Immature natural killer cell (primary cell): ENCODE results near the gene ADORA2A. TPM values are rescaled to one million over a fixed set of nuclear protein-coding genes. Genes with fewer than 3 reads are reported as not detected.

Experiments
- DNase-seq, 3 donors: peaks; one replicate each; pipeline ENCODE4 v3.0.0; 2022; ENCODE audit warnings: mixed read lengths in 1 of 3
- H3K27ac Mint-ChIP-seq, 6 donors: one replicate each; pipeline ENCODE4 v1.8.0; 2020; ENCODE audit warnings: mixed read lengths in 6 of 6, mild to moderate bottlenecking in 5 of 6, inconsistent platforms in 4 of 6, moderate library complexity in 3 of 6
- H3K27me3 Mint-ChIP-seq, 3 donors: one replicate each; pipeline ENCODE4 v1.8.0; 2020 to 2021; ENCODE audit warnings: low read depth in 3 of 3, mild to moderate bottlenecking in 3 of 3, mixed read lengths in 3 of 3, moderate library complexity in 3 of 3, inconsistent platforms in 1 of 3
- H3K36me3 Mint-ChIP-seq, 3 donors: one replicate each; pipeline ENCODE4 v1.8.0; 2020; ENCODE audit warnings: mixed read lengths in 3 of 3, inconsistent platforms in 2 of 3, mild to moderate bottlenecking in 2 of 3
- H3K4me1 Mint-ChIP-seq, 2 donors: one replicate each; pipeline ENCODE4 v1.8.0; 2020; ENCODE audit warnings: inconsistent platforms in 2 of 2, mild to moderate bottlenecking in 2 of 2, mixed read lengths in 2 of 2, moderate library complexity in 1 of 2
- H3K4me3 Mint-ChIP-seq, 5 donors: one replicate each; pipeline ENCODE4 v1.8.0; 2020; ENCODE audit warnings: mild to moderate bottlenecking in 5 of 5, mixed read lengths in 5 of 5, inconsistent platforms in 3 of 5, moderate library complexity in 3 of 5
- H3K9me3 Mint-ChIP-seq, 6 donors: one replicate each; pipeline ENCODE4 v1.8.0; 2020; ENCODE audit warnings: mild to moderate bottlenecking in 6 of 6, mixed read lengths in 6 of 6, inconsistent platforms in 4 of 6, moderate library complexity in 3 of 6
- polyA plus RNA-seq, 3 donors: library from polyadenylated mRNA; unstranded; fragments of 300-500 nt; fragmentation: Illumina TruSeq; gene quantifications; one replicate each; pipeline ENCODE4 v1.2.3, GENCODE V29; 2021

ADORA2A gene
- polyA plus RNA-seq, 3 donors from 2014 or later: 4.6 to 6.8 (median 5.3) TPM

GRCh38 chr22:24465975-24466374 lies 38.6 kb downstream of the ADORA2A start:
- no peaks in the 10 kb centered on the region for H3K9me3 Mint-ChIP-seq
- no peak overlapping the region for H3K4me3 Mint-ChIP-seq
- no peak overlapping the region for H3K27ac Mint-ChIP-seq
- no peaks in the 10 kb centered on the region for H3K36me3 Mint-ChIP-seq
- H3K4me1 Mint-ChIP-seq: no peaks in the 10 kb centered on the region
- DNase-seq: no peak
- H3K27me3 Mint-ChIP-seq: peaks cover 0 to 3% (median 0%) of the 10 kb centered on the region in 3 donors

GRCh38 chr22:24466716-24467328 lies 39.4 kb downstream of the ADORA2A start:
- no peaks in the 10 kb centered on the region for H3K36me3 Mint-ChIP-seq
- DNase-seq: no peak
- H3K27me3 Mint-ChIP-seq: peaks cover 0 to 3% (median 3%) of the 10 kb centered on the region in 3 donors
- H3K9me3 Mint-ChIP-seq: no peaks in the 10 kb centered on the region
- no peak overlapping the region for H3K4me3 Mint-ChIP-seq
- no peaks in the 10 kb centered on the region for H3K4me1 Mint-ChIP-seq
- H3K27ac Mint-ChIP-seq: no peak overlapping the region

DNA sequence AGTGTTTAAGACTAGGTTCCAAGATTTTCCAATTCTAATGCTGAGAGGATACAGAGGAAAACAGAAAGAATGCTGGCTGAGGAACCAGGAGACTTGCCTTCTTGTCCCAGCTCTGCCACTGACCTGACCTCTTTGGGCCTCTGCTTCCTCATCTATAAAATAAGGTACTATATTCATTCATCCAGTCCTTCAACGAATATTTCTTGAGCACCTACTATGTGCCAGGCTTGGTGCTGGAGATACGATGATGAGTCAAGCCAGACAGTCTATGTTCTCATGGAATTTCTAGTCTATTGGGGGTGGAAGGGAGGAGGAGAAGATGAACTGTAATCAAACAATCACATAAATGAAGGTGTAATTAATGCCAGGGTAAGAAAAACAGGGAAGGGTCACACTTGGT lies 39.9 kb downstream of the ADORA2A start:
- Mint-ChIP-seq H3K4me3 (no peak overlapping the region), H3K27ac (no peak overlapping the region), H3K36me3 (no peaks in the 10 kb centered on the region), H3K9me3 (no peaks in the 10 kb centered on the region), H3K4me1 (no peaks in the 10 kb centered on the region), H3K27me3 (peaks cover 0 to 3% (median 3%) of the 10 kb centered on the region in 3 donors)
- no peak for DNase-seq

DNA sequence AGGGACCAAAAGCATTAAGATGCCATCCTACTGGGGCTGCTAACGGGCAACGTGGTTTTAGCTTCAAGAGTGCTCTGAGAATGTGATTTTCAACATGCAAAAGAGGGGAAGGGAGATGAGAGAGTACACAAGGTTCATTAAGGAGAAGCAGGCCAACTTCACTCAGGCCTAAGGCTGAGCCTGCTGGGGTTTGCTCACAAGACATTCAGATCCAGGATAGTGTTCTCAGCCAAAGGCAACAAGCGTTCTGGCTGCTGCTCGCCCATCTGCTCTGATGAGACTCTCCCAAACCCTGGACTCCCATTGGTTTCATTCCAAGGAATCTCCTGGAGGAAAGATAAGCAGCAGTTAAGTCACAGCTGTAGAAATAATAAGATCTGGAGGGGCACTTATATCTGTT lies 44.2 kb downstream of the ADORA2A start:
- H3K27me3 Mint-ChIP-seq: peaks cover 2 to 3% (median 3%) of the 10 kb centered on the region in 3 donors
- no peak overlapping the region for H3K27ac Mint-ChIP-seq
- no peaks in the 10 kb centered on the region for H3K9me3 Mint-ChIP-seq
- H3K36me3 Mint-ChIP-seq: no peaks in the 10 kb centered on the region
- no peak overlapping the region for H3K4me3 Mint-ChIP-seq
- H3K4me1 Mint-ChIP-seq: no peaks in the 10 kb centered on the region
- DNase-seq: no peak

- no peak overlapping the region for H3K27ac Mint-ChIP-seq
- no peak for DNase-seq
- no peaks in the 10 kb centered on the region for H3K4me1 Mint-ChIP-seq
- no peaks in the 10 kb centered on the region for H3K9me3 Mint-ChIP-seq
- no peaks in the 10 kb centered on the region for H3K36me3 Mint-ChIP-seq
- no peak overlapping the region for H3K4me3 Mint-ChIP-seq
- peaks cover 3 to 4% (median 3%) of the 10 kb centered on the region in 3 donors for H3K27me3 Mint-ChIP-seq
These were observed 45.9 kb downstream of the ADORA2A start for GRCh38 chr22:24473284-24473683.

DNA sequence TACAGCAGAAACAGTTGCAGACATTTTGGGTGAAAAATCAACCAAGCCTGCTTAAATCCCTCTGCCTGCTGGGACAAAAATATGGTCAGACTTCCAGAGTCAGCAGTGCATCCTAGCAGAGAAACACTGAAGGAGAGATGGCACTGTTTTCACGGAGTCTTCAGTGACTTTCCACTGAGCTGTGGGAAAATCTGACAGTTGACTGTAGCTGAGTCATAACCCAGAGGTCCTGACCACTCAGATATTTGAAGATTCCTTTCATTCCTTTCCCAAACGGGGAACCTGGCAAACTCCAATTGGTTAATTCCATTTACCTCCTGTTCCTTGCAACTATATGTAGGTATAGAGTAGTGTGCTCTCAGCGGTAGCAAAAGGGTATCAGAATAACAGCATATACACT lies 46.8 kb downstream of the ADORA2A start:
- no peak overlapping the region for H3K4me3 Mint-ChIP-seq
- H3K9me3 Mint-ChIP-seq: no peaks in the 10 kb centered on the region
- DNase-seq: no peak
- no peaks in the 10 kb centered on the region for H3K4me1 Mint-ChIP-seq
- no peak overlapping the region for H3K27ac Mint-ChIP-seq
- H3K36me3 Mint-ChIP-seq: no peaks in the 10 kb centered on the region
- peaks cover 3 to 4% (median 3%) of the 10 kb centered on the region in 3 donors for H3K27me3 Mint-ChIP-seq

DNA sequence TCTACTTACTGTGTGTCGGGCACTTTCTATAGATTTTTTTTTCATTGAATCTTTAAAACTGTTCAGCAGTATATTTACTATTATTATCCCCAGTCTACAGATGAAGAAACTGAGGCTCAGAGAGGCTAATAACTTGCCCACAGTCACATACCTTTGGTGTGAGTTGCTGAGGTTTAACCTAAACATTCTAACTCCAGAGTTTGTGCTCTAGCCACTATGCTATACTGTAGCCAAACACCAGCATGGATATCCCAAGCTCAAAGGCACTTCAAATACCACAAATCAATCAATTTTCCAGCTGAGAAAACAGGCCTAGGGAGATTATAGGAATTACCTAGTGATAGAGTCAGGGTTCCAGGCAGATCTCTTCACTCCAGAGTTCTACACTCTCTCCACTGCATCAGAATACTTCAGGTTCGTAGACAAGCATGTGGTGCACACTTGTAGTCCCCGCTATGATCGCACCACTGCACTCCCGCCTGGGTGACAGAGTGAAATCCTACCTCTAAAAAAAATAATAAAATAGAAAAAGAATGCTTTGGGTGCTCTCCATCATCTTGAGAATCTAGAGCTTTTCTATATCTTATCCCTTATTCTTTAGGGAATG lies 47.4 kb downstream of the ADORA2A start:
- Mint-ChIP-seq H3K4me3 (no peak overlapping the region), H3K36me3 (no peaks in the 10 kb centered on the region), H3K9me3 (no peaks in the 10 kb centered on the region), H3K4me1 (no peaks in the 10 kb centered on the region), H3K27ac (no peak overlapping the region), H3K27me3 (peaks cover 1 to 4% (median 3%) of the 10 kb centered on the region in 3 donors)
- DNase-seq: no peak

DNA sequence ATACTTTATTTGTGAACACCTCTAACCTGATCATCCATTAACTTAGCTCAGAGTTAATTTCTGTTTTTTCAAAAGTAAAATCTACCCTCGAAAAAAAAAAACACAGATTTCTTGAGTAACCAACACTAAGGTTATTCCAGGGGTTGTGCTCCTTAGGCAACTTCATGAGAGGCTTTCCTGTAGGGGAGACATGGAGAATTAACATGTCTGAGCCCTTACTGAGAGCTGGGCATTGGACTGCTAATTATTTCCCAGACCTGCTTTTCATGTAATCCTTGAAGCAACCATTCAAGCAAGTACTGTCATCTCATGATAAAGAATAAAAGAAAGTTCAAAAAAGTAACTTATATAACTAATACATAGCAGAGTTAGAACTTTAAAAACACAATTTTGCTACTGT lies 54.2 kb downstream of the ADORA2A start:
- no peaks in the 10 kb centered on the region for H3K36me3 Mint-ChIP-seq
- H3K27ac Mint-ChIP-seq: no peak overlapping the region
- DNase-seq: no peak
- peaks cover 0 to 2% (median 2%) of the 10 kb centered on the region in 3 donors for H3K27me3 Mint-ChIP-seq
- H3K9me3 Mint-ChIP-seq: no peaks in the 10 kb centered on the region
- no peak overlapping the region for H3K4me3 Mint-ChIP-seq
- no peaks in the 10 kb centered on the region for H3K4me1 Mint-ChIP-seq

DNA sequence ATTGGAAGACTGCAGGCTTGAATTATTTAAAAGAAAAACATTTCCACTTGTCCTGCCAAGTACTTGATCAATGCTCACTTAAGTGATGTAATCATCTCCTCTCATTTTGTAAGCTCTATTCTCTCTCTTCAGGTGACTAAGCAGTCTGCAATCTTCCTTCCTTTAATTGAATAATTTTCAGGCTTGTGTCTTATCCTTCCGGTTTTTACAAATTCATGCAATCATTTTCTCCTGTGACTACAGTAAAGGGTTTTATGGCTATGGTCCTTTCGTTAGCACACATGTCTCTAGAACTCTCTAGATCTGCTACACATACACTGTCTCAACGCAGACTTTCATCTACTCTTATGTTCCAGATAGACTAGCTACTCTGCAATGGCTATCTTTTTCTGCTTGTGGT lies 55.2 kb downstream of the ADORA2A start:
- Mint-ChIP-seq H3K4me3 (no peak overlapping the region), H3K27me3 (peaks cover 0 to 2% (median 0%) of the 10 kb centered on the region in 3 donors)

GRCh38 chr22:24482998-24483397 lies 55.6 kb downstream of the ADORA2A start:
- H3K4me1 Mint-ChIP-seq: no peaks in the 10 kb centered on the region
- H3K4me3 Mint-ChIP-seq: no peak overlapping the region
- peaks cover 0 to 2% (median 0%) of the 10 kb centered on the region in 3 donors for H3K27me3 Mint-ChIP-seq
- DNase-seq: no peak
- no peaks in the 10 kb centered on the region for H3K36me3 Mint-ChIP-seq
- no peak overlapping the region for H3K27ac Mint-ChIP-seq
- no peaks in the 10 kb centered on the region for H3K9me3 Mint-ChIP-seq

More for the DNA sequence above, 55.2 kb downstream of the ADORA2A start:
- Mint-ChIP-seq H3K27ac (no peak overlapping the region), H3K36me3 (no peaks in the 10 kb centered on the region), H3K4me1 (no peaks in the 10 kb centered on the region), H3K9me3 (no peaks in the 10 kb centered on the region)
- DNase-seq: no peak

DNA sequence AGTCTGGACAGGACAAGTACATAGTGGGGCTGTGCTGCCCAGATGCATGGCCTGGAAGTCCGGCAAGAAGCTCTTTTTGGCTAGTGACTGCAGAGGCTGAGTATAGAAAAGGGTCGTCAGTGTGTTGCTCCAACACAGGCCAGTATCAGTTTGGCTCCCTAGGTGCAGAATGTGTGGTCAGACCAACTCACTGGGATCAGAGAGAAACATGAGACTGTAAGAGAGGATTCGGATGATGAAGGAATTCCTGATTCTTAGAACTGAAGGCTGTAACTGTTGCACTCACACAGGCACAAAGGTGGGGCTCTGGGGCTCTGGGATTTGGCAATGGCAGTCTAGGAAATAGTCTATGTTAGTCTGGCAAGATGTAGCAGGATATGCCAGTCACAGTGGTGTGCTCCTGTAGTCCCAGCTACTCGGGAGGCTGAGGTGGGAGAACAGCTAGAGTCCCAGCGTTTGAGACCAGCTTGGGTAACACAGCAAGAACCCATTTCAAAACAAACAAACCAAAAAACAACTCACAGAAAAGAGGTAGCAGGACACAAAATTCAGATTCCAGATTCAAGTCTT lies 56.7 kb downstream of the ADORA2A start:
- Mint-ChIP-seq H3K4me3 (no peak overlapping the region), H3K36me3 (no peaks in the 10 kb centered on the region), H3K9me3 (no peaks in the 10 kb centered on the region), H3K4me1 (no peaks in the 10 kb centered on the region), H3K27me3 (peaks cover 0 to 2% (median 0%) of the 10 kb centered on the region in 3 donors), H3K27ac (no peak overlapping the region)
- no peak for DNase-seq

GRCh38 chr22:24485170-24485569 lies 57.8 kb downstream of the ADORA2A start:
- no peaks in the 10 kb centered on the region for H3K36me3 Mint-ChIP-seq
- no peak for DNase-seq

GRCh38 chr22:24485608-24486007 lies 58.2 kb downstream of the ADORA2A start:
- Mint-ChIP-seq H3K36me3 (no peaks in the 10 kb centered on the region), H3K4me1 (no peaks in the 10 kb centered on the region), H3K9me3 (no peaks in the 10 kb centered on the region), H3K27ac (no peak overlapping the region), H3K4me3 (no peak overlapping the region), H3K27me3 (peaks cover 0 to 4% (median 3%) of the 10 kb centered on the region in 3 donors)
- peak in 1 of 3 donors; percentile 3 for DNase-seq

More at GRCh38 chr22:24485170-24485569, 57.8 kb downstream of the ADORA2A start:
- Mint-ChIP-seq H3K4me3 (no peak overlapping the region), H3K27me3 (peaks cover 0 to 4% (median 0%) of the 10 kb centered on the region in 3 donors), H3K9me3 (no peaks in the 10 kb centered on the region), H3K4me1 (no peaks in the 10 kb centered on the region), H3K27ac (no peak overlapping the region)

GRCh38 chr22:24486501-24486921 lies 59.1 kb downstream of the ADORA2A start:
- H3K27me3 Mint-ChIP-seq: peaks cover 0 to 4% (median 3%) of the 10 kb centered on the region in 3 donors
- no peaks in the 10 kb centered on the region for H3K9me3 Mint-ChIP-seq
- no peak overlapping the region for H3K4me3 Mint-ChIP-seq
- no peaks in the 10 kb centered on the region for H3K36me3 Mint-ChIP-seq
- H3K4me1 Mint-ChIP-seq: no peaks in the 10 kb centered on the region
- no peak overlapping the region for H3K27ac Mint-ChIP-seq
- DNase-seq: no peak
